T-helper 1 cell treated with Interleukin-12 subunit alpha and Interleukin-12 subunit beta and Interleukin-4 antibody, amounts not matched to agents 30 ng/mL and 1 ng/mL, for 36 hours (primary cell): Measurements from ENCODE around the gene ABHD17C. TPM values are rescaled to one million over a fixed set of nuclear protein-coding genes. Genes with fewer than 3 reads are reported as not detected.

Source experiments
- intact Hi-C: fragments of 100-400 bp; cut with micrococcal nuclease; formaldehyde crosslinking; loops from one replicate; pipeline ENCODE4 v1.15.1; 2024
- total RNA-seq: library from RNA; stranded (reverse); gene quantifications from 2 replicates; pipeline ENCODE4 v1.2.3, GENCODE V29; 2022

ABHD17C gene
- total RNA-seq, 1 donor from 2014 or later, result 3.8 TPM

DNA sequence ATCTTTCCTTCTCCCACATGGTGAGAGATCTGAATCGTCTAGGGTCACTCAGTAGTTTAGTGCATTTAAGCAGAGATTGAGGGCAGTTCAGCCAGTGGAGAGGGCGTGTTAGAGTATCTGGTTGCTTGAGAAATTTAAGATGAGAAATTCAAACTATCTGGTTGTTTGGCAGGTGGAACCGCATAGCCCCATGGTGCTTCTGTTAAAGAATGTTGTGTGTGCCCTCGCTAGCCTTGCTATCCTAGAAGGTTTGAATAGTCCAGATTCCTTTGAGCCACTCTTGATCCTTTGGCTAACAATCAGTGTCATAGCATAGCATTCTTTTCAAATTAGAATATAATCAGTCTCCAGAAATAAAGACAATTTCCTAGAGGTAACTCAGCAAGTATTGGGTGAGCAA lies 32.1 kb downstream of the ABHD17C start:
- intact Hi-C loops, result no loop called here

DNA sequence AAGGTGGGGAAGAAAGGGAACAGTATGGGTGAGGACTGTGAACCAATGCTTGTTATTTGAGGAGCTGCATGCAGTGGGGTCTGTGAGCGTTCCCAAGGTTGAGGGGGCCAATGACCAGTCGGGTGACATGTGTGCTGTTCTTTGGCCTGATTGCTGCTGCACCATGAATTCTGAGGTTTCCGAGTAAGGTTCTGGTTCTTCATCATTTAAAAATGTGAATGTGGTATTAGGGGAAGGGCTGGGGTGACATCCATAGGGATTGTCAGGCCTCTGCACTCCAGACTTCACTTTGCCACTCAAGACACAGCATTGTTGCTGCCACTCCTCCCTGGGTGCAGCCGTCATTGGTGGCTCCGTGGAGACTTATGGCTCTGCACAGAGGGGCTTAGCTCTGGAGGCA lies 32.5 kb downstream of the ABHD17C start:
- intact Hi-C loops, result no loop called here

DNA sequence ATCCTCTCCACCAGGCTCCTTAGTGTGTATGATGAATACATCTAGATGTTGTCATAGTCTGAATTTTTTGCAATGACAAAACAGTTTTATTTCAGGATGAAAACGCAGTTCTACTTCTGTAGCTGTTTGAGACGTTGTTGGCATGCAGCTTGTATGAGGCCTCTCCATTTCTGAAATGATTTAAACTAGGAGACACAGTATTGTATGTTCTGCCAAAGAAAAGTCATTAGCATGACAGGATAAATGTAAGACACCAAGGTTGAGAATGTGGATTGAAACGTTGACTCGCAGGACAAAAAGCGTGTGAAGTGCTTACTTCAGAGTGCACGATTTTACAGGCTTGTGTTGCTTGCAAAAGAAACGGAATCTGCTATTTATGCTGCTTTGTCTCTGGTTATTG lies 35.3 kb downstream of the ABHD17C start:
- intact Hi-C loops, result no loop called here

DNA sequence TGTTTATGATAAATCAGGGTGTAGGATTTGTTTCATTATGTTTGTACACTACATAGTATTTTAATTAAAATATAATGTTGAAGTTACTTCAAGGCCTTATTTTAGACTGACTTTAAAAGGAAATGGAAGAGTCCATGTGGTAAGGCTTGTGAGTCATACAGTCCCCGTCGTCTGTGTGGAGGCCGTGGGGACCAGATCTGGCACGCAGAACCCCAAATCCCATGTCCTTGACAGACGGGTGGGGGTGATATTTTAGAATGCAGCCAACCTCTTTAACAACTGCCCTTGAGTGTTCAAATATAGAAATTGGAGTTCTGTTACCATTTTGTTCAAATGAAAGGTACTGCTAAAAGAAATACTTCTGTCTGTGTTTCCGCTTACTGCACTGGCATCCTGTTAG lies 35.8 kb downstream of the ABHD17C start:
- intact Hi-C loops, result no loop called here

DNA sequence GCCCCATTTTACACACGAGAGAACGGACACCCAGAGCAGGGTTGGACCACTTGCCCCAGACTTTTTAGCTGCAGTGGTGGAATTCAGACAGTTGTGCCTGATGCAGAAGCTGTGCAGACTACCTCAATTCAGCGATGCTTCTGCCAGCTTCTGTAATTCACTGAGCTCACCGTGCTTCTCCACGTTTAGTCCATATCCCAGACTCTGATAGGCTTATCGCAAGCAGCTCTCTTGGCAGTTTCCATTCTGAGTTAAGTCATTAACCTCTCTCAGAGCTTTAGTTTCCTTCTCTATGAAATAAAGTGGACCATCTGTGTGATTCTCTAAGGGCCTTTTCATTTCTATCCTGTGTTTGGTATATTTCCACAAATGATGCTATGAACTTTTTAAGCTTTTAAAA lies 37.1 kb downstream of the ABHD17C start:
- intact Hi-C loops, result no loop called here

DNA sequence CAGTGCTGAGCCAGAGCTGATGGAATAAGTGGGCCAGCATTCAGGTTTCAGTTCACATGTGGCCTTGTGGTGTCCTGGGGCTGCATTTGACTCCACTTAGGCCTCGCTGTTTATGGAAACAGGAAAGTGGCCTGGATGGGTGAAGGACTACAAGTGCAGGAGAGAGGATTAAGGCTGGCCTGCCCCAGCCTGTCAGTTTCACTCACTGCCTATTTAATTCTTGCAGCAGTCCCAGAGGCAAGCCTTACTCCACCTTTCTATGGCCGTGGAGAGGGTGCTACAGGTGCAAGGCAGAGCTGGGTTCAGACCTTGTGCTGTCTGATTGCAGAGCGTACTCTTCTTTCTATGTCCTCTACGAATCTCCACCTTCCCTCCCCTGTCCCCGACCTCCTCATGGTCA lies 37.7 kb downstream of the ABHD17C start:
- intact Hi-C loops, result no loop called here

DNA sequence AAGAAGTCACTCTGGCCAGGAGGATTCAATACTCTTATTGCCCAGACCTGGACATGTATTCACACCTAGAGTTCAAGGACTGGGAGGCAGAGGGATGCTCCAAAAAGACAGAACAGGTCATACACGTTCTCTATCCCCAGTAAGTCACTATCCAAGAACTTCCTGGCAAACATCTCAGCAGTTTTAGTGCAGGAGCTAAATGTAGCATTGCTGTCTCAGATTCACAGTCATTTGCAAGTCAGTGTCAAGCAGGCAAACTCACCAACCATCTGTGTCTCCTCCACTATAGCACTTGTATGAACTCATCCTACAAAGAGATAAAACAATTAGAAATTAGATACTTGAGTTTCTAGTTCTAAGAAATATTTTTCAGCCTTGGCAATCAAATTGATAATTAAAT lies 38.4 kb downstream of the ABHD17C start:
- intact Hi-C loops, result no loop called here

DNA sequence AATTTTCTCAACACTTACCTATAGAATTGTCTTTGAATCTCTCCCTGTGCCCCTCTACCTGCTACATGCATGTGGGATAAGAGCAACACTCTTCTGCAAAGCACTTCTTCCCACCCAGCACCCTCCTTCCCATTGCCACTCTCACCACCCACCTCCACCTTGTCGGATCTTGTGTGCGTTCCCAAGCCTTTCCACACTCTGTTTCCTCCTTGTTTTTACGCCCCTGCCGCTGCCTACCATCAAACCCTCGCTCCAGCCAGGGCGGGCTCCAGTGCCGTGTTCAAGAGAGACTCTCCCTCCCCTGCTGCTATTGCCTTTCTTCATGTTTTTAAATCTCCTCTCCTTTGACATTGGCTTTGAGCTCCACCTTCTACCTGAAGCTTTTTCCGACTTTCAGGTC lies 40.2 kb downstream of the ABHD17C start:
- intact Hi-C loops, result no loop called here

DNA sequence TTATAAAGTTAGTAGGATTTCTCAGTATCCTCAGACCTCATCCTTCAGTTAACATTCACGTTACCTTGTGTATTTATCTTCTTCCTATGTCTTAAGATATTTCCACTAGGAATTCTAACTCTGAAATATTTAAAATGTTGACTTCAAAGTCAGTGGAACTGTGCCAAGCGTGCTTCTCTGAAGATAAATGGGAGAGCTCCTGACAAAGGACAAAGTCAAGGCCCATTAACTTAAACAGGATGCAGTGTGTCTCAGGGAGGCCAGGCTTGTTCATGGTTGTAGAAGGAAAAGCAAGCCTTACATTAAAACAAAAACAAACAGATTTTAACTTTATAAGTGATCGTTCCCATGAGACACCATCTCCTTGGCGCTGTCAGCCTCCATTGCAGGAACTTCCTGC lies 41.5 kb downstream of the ABHD17C start:
- intact Hi-C loops, result no loop called here

DNA sequence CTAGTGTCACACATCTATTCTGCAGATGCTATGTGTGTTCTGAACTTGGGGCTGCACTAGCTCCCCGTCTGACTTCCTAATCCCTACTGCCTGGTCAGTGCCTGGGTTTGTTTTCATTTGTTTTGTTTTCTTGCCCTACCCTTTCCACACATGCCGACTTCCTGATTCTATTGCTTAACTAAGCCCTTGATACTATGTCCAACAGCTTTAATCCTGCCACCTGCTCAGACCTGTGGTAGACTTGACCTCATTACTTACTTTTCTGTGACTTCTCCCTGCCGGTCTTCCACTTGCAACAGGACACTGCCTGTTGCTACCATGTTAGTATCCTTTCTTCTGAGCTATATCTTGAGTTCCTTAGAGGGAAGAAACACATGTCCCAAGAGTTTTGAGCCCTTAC lies 44.8 kb downstream of the ABHD17C start:
- intact Hi-C loops, result no loop called here

DNA sequence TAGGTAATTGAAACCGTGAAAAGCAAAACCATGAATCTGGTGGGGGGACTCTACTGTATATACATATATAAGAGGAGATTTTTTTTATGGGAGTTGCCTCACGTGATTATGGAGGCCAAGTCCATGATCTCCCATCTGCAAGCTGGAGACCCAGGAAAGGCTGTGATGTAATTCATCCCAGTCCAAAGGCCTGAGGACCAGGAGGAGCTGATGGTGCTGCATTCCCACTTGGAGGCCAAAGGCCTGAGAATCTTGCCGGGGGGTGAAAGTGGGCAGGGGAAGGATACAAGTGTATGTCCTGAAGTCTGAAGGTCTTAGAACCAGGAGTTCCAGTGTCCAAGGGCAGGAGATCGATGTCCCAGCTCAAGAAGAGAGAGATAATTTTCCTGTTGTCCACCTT lies 47.0 kb downstream of the ABHD17C start:
- intact Hi-C loops, result no loop called here

DNA sequence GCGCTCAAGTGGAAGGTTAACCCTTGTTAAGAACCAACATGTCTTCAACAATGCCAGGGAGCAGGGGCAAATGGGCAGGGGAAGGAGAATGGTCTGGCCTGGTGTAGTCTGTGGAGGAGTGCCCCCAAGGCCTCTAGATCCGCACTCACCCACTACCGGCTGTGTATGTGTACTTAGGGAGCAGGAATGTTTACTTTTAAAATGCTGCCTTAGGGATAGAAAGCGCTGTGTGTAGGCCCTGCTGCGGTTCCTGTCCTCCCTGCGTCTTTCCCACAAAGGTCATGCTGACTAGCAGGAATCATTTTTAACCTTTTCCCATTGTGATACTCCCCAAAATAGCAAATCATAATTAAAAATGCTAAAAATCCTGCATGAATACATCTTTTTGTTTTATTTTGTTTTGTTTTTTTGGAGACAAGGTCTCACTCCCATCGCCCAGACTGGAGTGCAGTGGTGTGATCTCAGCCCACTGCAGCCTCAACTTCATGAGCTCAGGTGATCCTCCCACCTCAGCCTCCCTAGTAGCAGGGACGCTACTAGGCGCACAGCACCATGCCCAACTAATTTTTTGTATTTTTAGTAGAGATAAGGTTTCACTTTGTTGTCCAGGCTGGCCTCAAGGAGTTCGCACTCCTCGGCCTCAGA lies 48.2 kb downstream of the ABHD17C start:
- intact Hi-C loops, result no loop called here

DNA sequence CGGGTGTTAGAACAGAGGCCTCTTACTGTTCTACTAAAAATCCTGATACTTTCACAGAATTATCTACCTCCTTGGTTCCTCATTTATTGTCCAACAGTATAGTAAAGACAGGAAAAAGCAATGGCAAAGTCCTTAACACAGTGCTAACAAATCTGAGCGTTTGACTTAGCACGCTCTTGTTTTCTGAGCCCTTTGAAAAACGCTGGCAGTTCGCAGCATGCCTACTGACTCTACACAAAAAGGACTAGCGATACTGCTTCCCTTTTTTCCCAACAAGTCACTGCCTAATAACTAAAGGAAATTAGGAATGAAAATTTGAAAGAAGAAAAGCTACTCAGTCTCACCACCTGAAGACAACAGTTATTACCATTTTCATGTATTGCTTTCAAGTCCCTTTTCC lies 49.3 kb downstream of the ABHD17C start:
- intact Hi-C loops, result no loop called here

DNA sequence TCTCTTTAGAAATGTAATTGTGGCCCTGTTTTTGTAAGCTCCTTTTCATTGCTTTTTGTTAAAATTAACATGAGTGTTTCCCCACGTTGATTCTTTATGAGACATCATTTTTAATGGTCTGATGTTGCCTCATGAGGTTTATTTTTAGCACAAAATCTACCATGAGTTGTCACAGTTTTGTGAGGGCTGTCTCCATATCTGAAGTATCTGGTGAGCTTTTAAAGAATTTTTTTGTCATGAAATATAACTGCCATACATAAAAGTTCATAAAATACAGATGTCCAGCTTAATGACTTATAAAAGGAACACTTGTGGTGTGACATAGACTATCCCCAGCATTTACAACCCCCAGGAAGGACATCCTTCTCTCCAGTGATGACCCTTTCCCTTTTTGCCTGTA lies 49.7 kb downstream of the ABHD17C start:
- intact Hi-C loops, result no loop called here

DNA sequence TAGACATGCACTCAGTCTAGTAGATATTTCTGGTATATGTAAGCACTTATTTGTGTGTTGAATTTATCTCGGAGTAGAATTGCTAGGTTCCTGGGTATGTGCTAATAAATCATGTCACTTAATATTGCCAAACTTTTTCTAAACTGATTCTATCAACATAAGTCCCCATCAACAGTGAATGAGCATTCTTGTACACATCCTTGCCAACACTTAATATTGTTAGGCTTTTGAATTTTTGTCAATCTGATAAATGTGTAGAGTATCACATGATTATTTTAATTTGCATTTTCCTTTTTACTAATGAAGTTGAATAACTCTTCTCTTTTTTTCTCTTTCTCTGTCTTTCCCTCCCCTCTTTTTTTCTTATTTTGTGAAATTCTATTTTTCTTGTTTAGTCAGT lies 50.8 kb downstream of the ABHD17C start:
- intact Hi-C loops, result no loop called here

DNA sequence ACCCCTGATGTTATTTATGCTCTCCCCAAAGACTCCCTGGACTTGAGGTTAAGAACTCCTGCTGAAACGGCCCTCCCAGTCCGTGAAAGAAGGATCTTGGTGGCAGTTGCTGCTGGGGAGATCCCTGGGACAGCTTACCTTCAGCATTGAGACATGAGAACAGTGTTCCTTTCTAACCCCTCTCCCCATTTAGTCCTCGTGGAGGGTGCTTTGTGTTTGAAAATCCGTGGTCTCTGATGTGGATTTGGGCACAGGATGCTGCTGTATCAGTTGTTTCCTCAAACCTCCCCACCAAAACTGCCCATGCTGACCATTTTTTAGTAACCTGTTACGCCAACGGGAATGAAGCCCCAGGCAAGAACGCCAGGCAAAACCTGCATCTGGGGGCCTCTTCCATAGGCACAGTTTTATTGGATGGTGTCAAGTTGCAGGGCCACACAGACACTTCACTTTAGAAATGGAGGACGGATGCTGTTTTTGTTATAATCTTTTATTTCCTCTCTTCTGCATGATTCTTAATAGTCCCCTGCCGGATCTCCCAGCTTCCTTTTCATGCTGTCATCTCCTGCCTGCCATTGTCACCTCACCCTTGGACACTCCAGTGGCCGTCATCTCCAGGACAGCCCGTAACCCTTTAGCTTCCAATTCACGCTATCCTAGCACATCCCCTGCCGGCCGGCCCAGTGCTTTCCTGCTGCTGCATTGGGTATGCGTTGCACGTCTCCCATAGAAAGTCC lies 52.4 kb downstream of the ABHD17C start:
- intact Hi-C loops, result no loop called here

DNA sequence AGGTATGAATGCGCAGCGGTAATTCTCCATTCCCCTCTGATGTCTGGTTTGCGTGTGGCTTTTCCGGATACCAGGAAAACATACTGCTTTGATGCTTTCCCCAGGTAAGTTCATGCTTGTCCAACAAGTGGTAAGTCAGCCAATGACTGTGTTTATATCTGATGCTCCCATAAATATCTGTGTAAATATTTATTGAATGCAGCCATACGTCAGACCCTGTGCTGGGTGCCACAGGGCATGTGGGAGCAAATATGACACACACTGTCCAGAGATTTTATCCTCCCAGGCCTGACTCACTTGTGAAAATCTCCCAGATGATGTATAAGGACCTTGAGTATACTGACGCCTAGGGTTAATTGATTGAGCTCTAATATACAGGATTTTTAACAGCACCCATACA lies 54.5 kb downstream of the ABHD17C start:
- intact Hi-C loops, result no loop called here

DNA sequence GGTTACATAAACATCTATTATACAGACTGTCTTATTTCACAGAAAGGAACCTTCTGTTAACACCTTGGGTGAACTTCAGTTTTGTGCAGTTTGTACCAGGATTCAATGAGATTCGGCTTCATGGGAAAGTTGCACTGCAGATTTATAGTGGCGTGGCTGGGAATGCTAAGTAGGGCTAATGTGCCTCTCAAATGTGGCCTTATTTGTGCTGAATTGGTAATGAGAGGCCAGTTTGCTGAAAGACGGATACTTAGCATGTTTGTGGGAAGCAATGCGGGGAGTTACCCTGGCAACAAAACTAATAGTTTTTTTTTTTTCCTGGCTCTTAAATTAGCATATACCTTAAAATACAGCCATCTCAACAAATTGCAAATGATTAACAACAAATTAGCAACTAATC lies 55.5 kb downstream of the ABHD17C start:
- intact Hi-C loops, result no loop called here

DNA sequence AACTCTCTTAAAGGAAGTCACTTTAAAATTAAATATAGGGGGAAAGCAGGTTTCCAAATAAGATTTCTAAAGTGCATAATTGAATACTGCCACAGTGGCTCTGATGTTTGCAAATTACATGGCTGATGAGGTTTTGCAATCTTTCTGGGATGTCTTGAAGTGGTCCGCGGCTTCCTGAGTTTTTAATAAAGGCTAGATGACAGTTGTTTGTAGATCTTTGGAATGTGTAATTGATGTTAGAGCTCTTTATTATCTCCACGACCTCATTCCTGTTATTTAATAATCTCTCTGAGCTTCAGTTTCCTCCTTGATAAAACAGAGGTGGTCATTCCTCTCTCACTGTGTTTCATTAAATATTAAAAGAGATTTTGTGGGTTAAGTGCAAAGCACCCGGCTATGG lies 57.1 kb downstream of the ABHD17C start:
- intact Hi-C loops, result no loop called here

DNA sequence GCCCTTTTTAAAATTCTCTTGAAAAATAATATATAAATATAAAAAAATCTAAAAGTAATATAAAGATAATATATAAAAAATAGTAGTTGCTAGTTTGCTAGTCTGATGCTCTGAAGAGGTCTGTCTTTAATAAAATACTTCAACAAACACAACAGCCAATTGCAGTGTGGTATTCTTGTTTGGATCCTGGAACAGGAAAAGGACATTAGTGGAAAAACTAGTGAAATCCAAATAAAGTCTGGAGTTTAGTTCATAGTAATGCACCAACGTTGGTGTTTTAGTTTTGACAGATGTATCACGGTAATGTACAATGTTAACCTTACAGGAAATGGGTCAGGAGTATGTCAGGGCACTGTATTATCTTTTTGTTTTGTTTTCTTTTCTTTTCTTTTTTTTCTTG lies 58.1 kb downstream of the ABHD17C start:
- intact Hi-C loops, result no loop called here

DNA sequence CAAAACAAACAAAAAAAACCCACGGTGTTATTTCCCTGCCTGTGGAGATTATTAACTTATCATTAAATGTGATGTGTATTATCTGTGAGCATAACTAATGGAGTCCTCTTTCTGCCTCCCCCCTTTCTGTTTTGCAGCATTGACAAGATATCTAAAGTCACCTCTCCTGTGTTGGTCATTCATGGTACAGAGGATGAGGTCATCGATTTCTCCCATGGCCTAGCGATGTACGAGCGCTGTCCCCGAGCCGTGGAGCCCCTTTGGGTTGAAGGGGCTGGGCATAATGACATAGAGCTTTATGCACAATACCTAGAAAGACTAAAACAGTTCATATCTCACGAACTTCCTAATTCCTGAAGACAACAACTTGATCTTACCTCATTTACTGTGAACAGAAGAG lies 58.9 kb downstream of the ABHD17C start:
- intact Hi-C loops, result no loop called here

DNA sequence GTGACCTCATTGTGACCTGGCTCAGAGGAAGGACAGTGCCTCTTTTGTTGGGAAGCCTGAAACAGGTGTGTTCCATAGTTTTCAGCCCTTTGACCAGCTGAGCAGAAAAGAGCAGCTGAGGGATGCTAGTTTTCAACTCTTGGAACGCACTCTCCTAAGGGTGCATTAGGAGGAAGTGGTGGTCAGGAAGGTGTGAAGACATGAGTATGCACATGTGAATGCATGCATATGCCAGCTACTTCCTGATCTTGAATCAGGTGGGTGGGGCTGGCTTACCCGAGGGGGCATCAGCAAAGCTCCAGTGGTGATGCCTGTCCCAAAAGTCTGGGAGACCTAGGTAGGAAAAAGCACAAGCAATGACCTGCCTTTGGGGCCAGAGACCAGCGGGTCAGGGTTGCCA lies 60.8 kb downstream of the ABHD17C start:
- intact Hi-C loops, result no loop called here

DNA sequence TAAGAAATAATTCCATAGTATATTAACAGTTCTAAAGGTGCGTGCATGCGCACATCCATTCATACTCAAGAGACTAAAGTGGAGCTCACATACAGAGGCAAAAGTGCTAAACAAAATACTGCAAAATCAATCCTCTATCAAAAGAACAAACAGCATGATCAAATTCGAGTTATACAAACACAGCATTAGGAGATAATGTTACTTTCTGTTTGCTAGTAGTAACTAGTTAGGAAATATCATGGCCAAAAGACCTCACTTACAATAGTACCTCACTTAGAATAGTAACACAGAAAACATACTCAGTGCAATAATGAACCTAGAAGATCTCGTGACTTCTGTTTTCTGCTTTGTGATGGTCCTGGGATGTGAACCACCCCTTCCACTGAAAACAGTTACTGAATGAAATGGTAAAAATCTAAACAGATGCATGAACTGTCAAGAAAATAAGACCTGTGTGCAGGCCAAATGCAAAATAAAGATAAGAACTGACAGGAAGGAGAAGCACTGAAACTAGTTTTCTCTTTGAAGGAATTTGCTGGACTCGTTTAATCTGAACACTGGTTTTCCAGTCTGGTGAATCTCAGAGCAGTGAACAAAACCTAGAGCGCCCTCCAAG lies 63.1 kb downstream of the ABHD17C start:
- intact Hi-C loops, result no loop called here
